Subcutaneous abdominal adipose tissue (tissue), 5 donors: ENCODE data around the gene MX1.

ENCODE experiments used
- H3K27ac ChIP-seq: one replicate; pipeline ENCODE4 v1.7.0; 2013; ENCODE audit warnings: low read depth, mild to moderate bottlenecking, inconsistent platforms, low read length, moderate library complexity
- H3K27me3 ChIP-seq, 5 donors: one replicate each; pipeline ENCODE4 v1.7.0; 2013; ENCODE audit warnings: low read length in 5 of 5, inconsistent platforms in 1 of 5; ENCODE audit not compliant: control insufficient read depth in 5 of 5, insufficient read depth in 4 of 5
- H3K36me3 ChIP-seq, 5 donors: one replicate each; pipeline ENCODE4 v1.7.0; 2013; ENCODE audit warnings: low read length in 5 of 5; ENCODE audit not compliant: control insufficient read depth in 5 of 5, insufficient read depth in 5 of 5
- H3K4me1 ChIP-seq, 5 donors: one replicate each; pipeline ENCODE4 v1.7.0; 2013; ENCODE audit warnings: low read length in 5 of 5, mild to moderate bottlenecking in 3 of 5, moderate library complexity in 1 of 5; ENCODE audit not compliant: control insufficient read depth in 5 of 5, insufficient read depth in 5 of 5
- H3K4me3 ChIP-seq, 5 donors: one replicate each; pipeline ENCODE4 v1.7.0; 2013; ENCODE audit warnings: low read length in 5 of 5, low read depth in 1 of 5
- H3K9ac ChIP-seq, 5 donors: one replicate each; pipeline ENCODE4 v1.7.0; 2013; ENCODE audit warnings: low read length in 5 of 5, mild to moderate bottlenecking in 4 of 5, moderate library complexity in 3 of 5
- H3K9me3 ChIP-seq, 5 donors: one replicate each; pipeline ENCODE4 v1.7.0; 2013; ENCODE audit warnings: low read length in 5 of 5; ENCODE audit not compliant: control insufficient read depth in 5 of 5
- donor health status: healthy.
- donor health status: healthy.
- donor health status: healthy.
- donor health status: healthy.
- donor health status: healthy.

Gene MX1

GRCh38 chr21:41508415-41509144, 82.5 kb downstream of the MX1 start:
- Histone ChIP-seq H3K4me1 (peaks cover 0 to 7% (median 3%) of the 10 kb centered on the region in 5 donors), H3K9ac (no peak overlapping the region), H3K4me3 (no peak overlapping the region), H3K27ac (no peak overlapping the region), H3K27me3 (peaks cover 30 to 55% (median 37%) of the 10 kb centered on the region in 5 donors), H3K9me3 (no peaks in the 10 kb centered on the region), H3K36me3 (no peaks in the 10 kb centered on the region)
